ENCODE data around the gene LMAN1. TPM values are rescaled to one million over a fixed set of nuclear protein-coding genes. Genes with fewer than 3 reads are reported as not detected.

LMAN1 gene
- total and polyA plus RNA-seq, 2 donors (not counting 3 experiments of a cell fraction or from before 2014, with no cell fraction given): 43.8 to 92.5 TPM

DNA sequence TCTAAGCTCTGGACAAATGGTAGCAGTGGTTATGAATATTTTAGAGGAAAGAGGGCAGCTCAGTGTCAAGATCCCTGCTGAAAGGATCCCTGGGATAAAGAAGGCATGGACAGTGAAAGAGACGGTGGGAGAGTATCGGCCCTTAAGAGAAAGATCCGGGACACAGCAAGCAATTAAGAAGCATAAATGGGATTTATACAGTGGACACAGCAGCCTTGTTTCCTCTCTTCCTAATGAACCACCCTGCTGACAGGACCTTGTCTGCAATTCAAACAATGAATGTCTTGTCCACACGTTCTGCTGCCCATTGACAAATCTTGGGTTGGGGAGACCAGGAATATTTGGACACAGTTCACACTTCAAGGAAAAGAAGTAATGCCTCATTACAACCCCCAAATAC, 57.1 kb downstream of the LMAN1 start:
- ChIA-PET CTCF (interaction anchor here (2.8 kb wide), 1 partner anchor 101 kb away, joined by 29 read pairs; no protein-coding TSS in a partner anchor), POLR2A (no interaction called here)
- peaks cover 3% of the 10 kb centered on the region for H3K4me1 ChIP-seq (ENCODE audit: control insufficient read depth, extremely low read depth, insufficient read depth, low read length)
- FAIRE-seq: no peak
- no peaks in the 10 kb centered on the region for H3K9me1 ChIP-seq (replicated peaks; ENCODE audit: control insufficient read depth, extremely low read depth, insufficient read depth, low read length)
- no TSS peak for BruUV-seq (replicated peaks)
- no peaks in the 10 kb centered on the region for H3K79me2 ChIP-seq (ENCODE audit: control insufficient read depth, insufficient read depth, low read length)
- intact Hi-C loops (cut with micrococcal nuclease): no loop called here
- H3K9me3 ChIP-seq (replicated peaks; ENCODE audit: control insufficient read depth, insufficient read depth, low read length): no peaks in the 10 kb centered on the region
- H4K20me1 ChIP-seq (replicated peaks; ENCODE audit: control insufficient read depth, extremely low read depth, insufficient read depth, low read length): no peaks in the 10 kb centered on the region
- H3K27ac ChIP-seq (ENCODE audit: insufficient read depth, low read depth, low read length): no peak overlapping the region
- H3K27me3 ChIP-seq (ENCODE audit: control insufficient read depth in 2 of 2, insufficient read depth in 2 of 2, low read length in 2 of 2): peaks cover 5 to 9% of the 10 kb centered on the region in 2 experiments
- no peak overlapping the region for H3K4me2 ChIP-seq (ENCODE audit: insufficient read depth, low read length)
- H3K36me3 ChIP-seq (ENCODE audit: control insufficient read depth in 2 of 2, extremely low read depth in 1 of 2, insufficient read depth in 2 of 2, low read length in 2 of 2): no peaks in the 10 kb centered on the region
- no peak for DNase-seq (ENCODE audit: low read depth, low spot score)
- TF ChIP-seq MYC (IDR thresholded peaks at IDR 0.05; ENCODE audit: low read depth, low read length): no peak
- TF ChIP-seq, protein P1, sequence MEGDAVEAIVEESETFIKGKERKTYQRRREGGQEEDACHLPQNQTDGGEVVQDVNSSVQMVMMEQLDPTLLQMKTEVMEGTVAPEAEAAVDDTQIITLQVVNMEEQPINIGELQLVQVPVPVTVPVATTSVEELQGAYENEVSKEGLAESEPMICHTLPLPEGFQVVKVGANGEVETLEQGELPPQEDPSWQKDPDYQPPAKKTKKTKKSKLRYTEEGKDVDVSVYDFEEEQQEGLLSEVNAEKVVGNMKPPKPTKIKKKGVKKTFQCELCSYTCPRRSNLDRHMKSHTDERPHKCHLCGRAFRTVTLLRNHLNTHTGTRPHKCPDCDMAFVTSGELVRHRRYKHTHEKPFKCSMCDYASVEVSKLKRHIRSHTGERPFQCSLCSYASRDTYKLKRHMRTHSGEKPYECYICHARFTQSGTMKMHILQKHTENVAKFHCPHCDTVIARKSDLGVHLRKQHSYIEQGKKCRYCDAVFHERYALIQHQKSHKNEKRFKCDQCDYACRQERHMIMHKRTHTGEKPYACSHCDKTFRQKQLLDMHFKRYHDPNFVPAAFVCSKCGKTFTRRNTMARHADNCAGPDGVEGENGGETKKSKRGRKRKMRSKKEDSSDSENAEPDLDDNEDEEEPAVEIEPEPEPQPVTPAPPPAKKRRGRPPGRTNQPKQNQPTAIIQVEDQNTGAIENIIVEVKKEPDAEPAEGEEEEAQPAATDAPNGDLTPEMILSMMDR (IDR thresholded peaks at IDR 0.05; ENCODE audit: extremely low read depth in 1 of 2, insufficient read depth in 1 of 2, low read depth in 1 of 2, low read length in 2 of 2): no peak
- no peak for TF ChIP-seq EZH2 (IDR thresholded peaks at IDR 0.05; ENCODE audit: borderline replicate concordance, low read depth, low read length, severe bottlenecking)
- no peak for TF ChIP-seq GATA2 (IDR thresholded peaks at IDR 0.05; ENCODE audit: insufficient read depth, insufficient read length, low read depth, low read length)
- TF ChIP-seq POLR2A (IDR thresholded peaks at IDR 0.05; ENCODE audit: low read depth, low read length): no peak
- TF ChIP-seq, protein P2, sequence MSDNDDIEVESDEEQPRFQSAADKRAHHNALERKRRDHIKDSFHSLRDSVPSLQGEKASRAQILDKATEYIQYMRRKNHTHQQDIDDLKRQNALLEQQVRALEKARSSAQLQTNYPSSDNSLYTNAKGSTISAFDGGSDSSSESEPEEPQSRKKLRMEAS (IDR thresholded peaks at IDR 0.05; ENCODE audit: insufficient read depth, insufficient read length): no peak
- TF ChIP-seq FOS (IDR thresholded peaks at IDR 0.05; ENCODE audit: borderline replicate concordance, insufficient read depth, low read length): no peak
- no peak for TF ChIP-seq POLR2AphosphoS5 (IDR thresholded peaks at IDR 0.05; ENCODE audit: insufficient read depth, low read depth, low read length)
- TF ChIP-seq JUN (IDR thresholded peaks at IDR 0.05; ENCODE audit: borderline replicate concordance, insufficient read depth, insufficient read length, low read depth): no peak
- dilution Hi-C loops (cut with MboI; ENCODE audit: extremely low pct_ligation_motif_present, low sequenced_read_pairs): no loop called here
- H3K4me3 ChIP-seq (replicated peaks in 1 of 3; ENCODE audit: insufficient read depth in 1 of 3, low read depth in 1 of 3, low read length in 3 of 3): no peak overlapping the region
- no peak overlapping the region for H2AFZ ChIP-seq (ENCODE audit: low read depth, low read length)
- H3K9ac ChIP-seq (replicated peaks; ENCODE audit: extremely low read depth, insufficient read depth, low read length): no peak overlapping the region

All from endothelial cell of umbilical vein (primary cell).